Endothelial cell of umbilical vein (primary cell): ENCODE measurements around the gene CLEC16A.

ENCODE experiments used
- EZH2 ChIP-seq: IDR thresholded peaks from 2 replicates; pipeline ENCODE4 v1.6.1; 2012; ENCODE audit warnings: borderline replicate concordance, low read depth, mild to moderate bottlenecking, moderate library complexity, low read length, inconsistent platforms; ENCODE audit not compliant: severe bottlenecking
- FOS ChIP-seq: IDR thresholded peaks from 2 replicates; pipeline ENCODE4 v1.6.1; 2011; ENCODE audit warnings: mild to moderate bottlenecking, low read length, moderate library complexity, borderline replicate concordance; ENCODE audit not compliant: insufficient read depth
- GATA2 ChIP-seq: IDR thresholded peaks from 2 replicates; pipeline ENCODE4 v1.7.0; 2011; ENCODE audit warnings: low read depth, mild to moderate bottlenecking, moderate library complexity, mixed read lengths, low read length; ENCODE audit not compliant: insufficient read length, insufficient read depth
- JUN ChIP-seq: IDR thresholded peaks from 2 replicates; pipeline ENCODE4 v1.6.1; 2011; ENCODE audit warnings: borderline replicate concordance, low read depth; ENCODE audit not compliant: insufficient read length, insufficient read depth
- MYC ChIP-seq: IDR thresholded peaks from one replicate; pipeline ENCODE4 v1.6.1; 2011; ENCODE audit warnings: mild to moderate bottlenecking, low read depth, low read length
- POLR2A ChIP-seq: IDR thresholded peaks from 2 replicates; pipeline ENCODE4 v1.6.1; 2012; ENCODE audit warnings: low read depth, mild to moderate bottlenecking, control low read depth, low read length
- POLR2AphosphoS5 ChIP-seq: IDR thresholded peaks from 2 replicates; pipeline ENCODE4 v1.6.1; 2012; ENCODE audit warnings: low read depth, mild to moderate bottlenecking, control low read depth, low read length, moderate library complexity; ENCODE audit not compliant: insufficient read depth
- TF ChIP-seq, protein P1 (sequence below), 2 donors: IDR thresholded peaks; 1 replicate in 1 of 2; 2 replicates in 1 of 2; pipeline ENCODE4 v1.5.1; 2011; ENCODE audit warnings: low read length in 2 of 2, mild to moderate bottlenecking in 2 of 2, moderate library complexity in 2 of 2, control low read depth in 1 of 2, inconsistent platforms in 1 of 2, low read depth in 1 of 2; ENCODE audit not compliant: insufficient read depth in 1 of 2; ENCODE audit errors: extremely low read depth in 1 of 2

- TF ChIP-seq, protein P1, sequence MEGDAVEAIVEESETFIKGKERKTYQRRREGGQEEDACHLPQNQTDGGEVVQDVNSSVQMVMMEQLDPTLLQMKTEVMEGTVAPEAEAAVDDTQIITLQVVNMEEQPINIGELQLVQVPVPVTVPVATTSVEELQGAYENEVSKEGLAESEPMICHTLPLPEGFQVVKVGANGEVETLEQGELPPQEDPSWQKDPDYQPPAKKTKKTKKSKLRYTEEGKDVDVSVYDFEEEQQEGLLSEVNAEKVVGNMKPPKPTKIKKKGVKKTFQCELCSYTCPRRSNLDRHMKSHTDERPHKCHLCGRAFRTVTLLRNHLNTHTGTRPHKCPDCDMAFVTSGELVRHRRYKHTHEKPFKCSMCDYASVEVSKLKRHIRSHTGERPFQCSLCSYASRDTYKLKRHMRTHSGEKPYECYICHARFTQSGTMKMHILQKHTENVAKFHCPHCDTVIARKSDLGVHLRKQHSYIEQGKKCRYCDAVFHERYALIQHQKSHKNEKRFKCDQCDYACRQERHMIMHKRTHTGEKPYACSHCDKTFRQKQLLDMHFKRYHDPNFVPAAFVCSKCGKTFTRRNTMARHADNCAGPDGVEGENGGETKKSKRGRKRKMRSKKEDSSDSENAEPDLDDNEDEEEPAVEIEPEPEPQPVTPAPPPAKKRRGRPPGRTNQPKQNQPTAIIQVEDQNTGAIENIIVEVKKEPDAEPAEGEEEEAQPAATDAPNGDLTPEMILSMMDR (IDR thresholded peaks at IDR 0.05; ENCODE audit: extremely low read depth in 1 of 2, insufficient read depth in 1 of 2, low read depth in 1 of 2, low read length in 2 of 2) = no peak
- no peak for TF ChIP-seq POLR2A
- TF ChIP-seq JUN = no peak
- TF ChIP-seq POLR2AphosphoS5 = no peak
- TF ChIP-seq FOS = no peak
- no peak for TF ChIP-seq EZH2
- TF ChIP-seq MYC = no peak
- TF ChIP-seq GATA2 = no peak
Measured at GRCh38 chr16:11047939-11048800, 103.8 kb downstream of the CLEC16A start.
